K562 (cell line): ENCODE results near the gene RET. TPM values are rescaled to one million over a fixed set of nuclear protein-coding genes. Genes with fewer than 3 reads are reported as not detected.

Experiments
- ATAC-seq: fragments of 200-7000 bp; cut with Tn5 transposase; 3 replicates; pipeline ENCODE4 v1.9.1; 2020; ENCODE audit warnings: moderate library complexity
- BruUV-seq: library from RNA; stranded (reverse); fragments of 400-500 nt; replicated peaks from 2 replicates; lab custom pipeline; 2021; lab: Mats Ljungman, UMichigan
- CTCF ChIA-PET: fragments of 300-600 bp; formaldehyde crosslinking; extraction: SDS; loops from one replicate; lab custom pipeline; 2021; ENCODE audit warnings: low intra/inter-chr PET ratio; lab: Yijun Ruan, JAX
- POLR2A ChIA-PET: fragments of 300-600, 350-650 bp; sonication (Branson Sonifier 250); formaldehyde crosslinking; extraction: SDS; loops from one replicate; lab custom pipeline; 2021; ENCODE audit warnings: antibody characterized with exemption, inconsistent platforms; lab: Yijun Ruan, JAX
- DNase-seq, 4 experiments: peaks; one replicate each; pipeline versions ENCODE4 v3.0.0 to v3.0.0-alpha.2; 2011 to 2018; ENCODE audit warnings: low spot score in 3 of 4, mixed read lengths in 3 of 4; ENCODE audit errors: extremely low read depth in 1 of 4
- FAIRE-seq: peaks from 2 replicates; lab custom pipeline; 2011; peaks lifted over from hg19 to GRCh38; lab: Jason Lieb, UNC
- H2AFZ ChIP-seq: 2 replicates; pipeline ENCODE4 v1.6.0; 2011; ENCODE audit warnings: low read depth, low read length, control low read depth, inconsistent platforms
- H3K27ac ChIP-seq: fragments of 200-600 bp; 3 replicates; pipeline ENCODE4 v1.8.0; 2011; ENCODE audit warnings: low read depth, mild to moderate bottlenecking, control low read depth, inconsistent platforms, low read length, moderate library complexity, mixed read lengths; ENCODE audit errors: extremely low read depth
- H3K27me3 ChIP-seq, 2 experiments: fragments of 300-600 bp in 1 of 2; 2 replicates in 1 of 2; 3 replicates in 1 of 2; pipeline versions ENCODE4 v1.6.0 to v1.8.0; 2011; ENCODE audit warnings: inconsistent platforms in 2 of 2, low read length in 2 of 2, mild to moderate bottlenecking in 1 of 2, mixed read lengths in 1 of 2, moderate library complexity in 1 of 2; ENCODE audit not compliant: control insufficient read depth in 2 of 2, insufficient read depth in 2 of 2
- H3K36me3 ChIP-seq: fragments of 300-600 bp; 3 replicates; pipeline ENCODE4 v1.8.0; 2011; ENCODE audit warnings: mild to moderate bottlenecking, low read length, inconsistent platforms; ENCODE audit not compliant: control insufficient read depth, insufficient read depth
- H3K4me1 ChIP-seq, 2 experiments: fragments of 200-600 bp in 1 of 2; replicated peaks in 1 of 2; 2 replicates in 1 of 2; 3 replicates in 1 of 2; pipeline versions ENCODE4 v1.5.1 to v1.8.0; 2011; ENCODE audit warnings: inconsistent platforms in 2 of 2, low read length in 2 of 2, mild to moderate bottlenecking in 1 of 2, mixed read lengths in 1 of 2, moderate library complexity in 1 of 2; ENCODE audit not compliant: control insufficient read depth in 2 of 2, insufficient read depth in 2 of 2
- H3K4me2 ChIP-seq: 2 replicates; pipeline ENCODE4 v1.6.1; 2011; ENCODE audit warnings: low read length, control low read depth, inconsistent platforms, mixed read lengths; ENCODE audit not compliant: insufficient read depth
- H3K4me3 ChIP-seq: fragments of 200-600 bp; sonication (generic), shearing (Covaris generic); 2 replicates; pipeline ENCODE4 v1.5.1; 2016; ENCODE audit warnings: control low read depth, inconsistent platforms
- H3K79me2 ChIP-seq: fragments of 200-600 bp; 3 replicates; pipeline ENCODE4 v1.8.0; 2011; ENCODE audit warnings: low read length, inconsistent platforms; ENCODE audit not compliant: control insufficient read depth, insufficient read depth
- H3K9ac ChIP-seq, 2 experiments: 2 replicates each; pipeline versions ENCODE4 v1.6.0 to v1.6.1; 2011; ENCODE audit warnings: low read depth in 2 of 2, low read length in 2 of 2, control low read depth in 1 of 2, inconsistent platforms in 1 of 2, mild to moderate bottlenecking in 1 of 2, mixed read lengths in 1 of 2; ENCODE audit not compliant: insufficient read depth in 1 of 2
- H3K9me1 ChIP-seq: one replicate; pipeline ENCODE4 v1.6.0; 2011; ENCODE audit warnings: inconsistent platforms, mild to moderate bottlenecking, low read length, moderate library complexity; ENCODE audit not compliant: control insufficient read depth, insufficient read depth
- H3K9me3 ChIP-seq: replicated peaks from 2 replicates; pipeline ENCODE4 v1.5.1; 2011; ENCODE audit warnings: low read depth, low read length, inconsistent platforms; ENCODE audit not compliant: control insufficient read depth, insufficient read depth
- H4K20me1 ChIP-seq: replicated peaks from 2 replicates; pipeline ENCODE4 v1.6.1; 2011; ENCODE audit warnings: low read length, inconsistent platforms, mixed read lengths; ENCODE audit not compliant: control insufficient read depth, insufficient read depth
- COPS2 ChIP-seq: fragments of 450-650 bp; conservative IDR thresholded peaks from 2 replicates; pipeline ENCODE4 v1.6.1; 2016; ENCODE audit warnings: mild to moderate bottlenecking, moderate library complexity
- DACH1 ChIP-seq: fragments of 450-650 bp; IDR thresholded peaks from 2 replicates; pipeline ENCODE4 v1.6.1; 2018; ENCODE audit not compliant: partially characterized antibody
- ESRRA ChIP-seq: fragments of 450-650 bp; IDR thresholded peaks from 2 replicates; pipeline ENCODE4 v1.6.1; 2014; ENCODE audit warnings: low read depth, mild to moderate bottlenecking, moderate library complexity, borderline replicate concordance
- HMG20A ChIP-seq: fragments of 450-650 bp; formaldehyde crosslinking; conservative IDR thresholded peaks from 2 replicates; pipeline ENCODE4 v1.4.0; 2020; ENCODE audit warnings: mild to moderate bottlenecking, mixed read lengths
- LEF1 ChIP-seq: fragments of 450-650 bp; IDR thresholded peaks from 2 replicates; pipeline ENCODE4 v1.6.1; 2016; ENCODE audit warnings: mild to moderate bottlenecking
- RFX5 ChIP-seq: IDR thresholded peaks from 2 replicates; pipeline ENCODE4 v1.6.1; 2011; ENCODE audit warnings: low read depth, mild to moderate bottlenecking, improper control_type of control experiment, low read length
- SREBF1 ChIP-seq: fragments of 150-350 bp; IDR thresholded peaks from 2 replicates; pipeline ENCODE4 v1.6.1; 2014; ENCODE audit warnings: antibody characterized with exemption, low read depth, low read length, borderline replicate concordance
- YY1 ChIP-seq, 3 experiments: IDR thresholded peaks; 2 replicates each; pipeline ENCODE4 v1.6.1; 2011; ENCODE audit warnings: low read length in 2 of 3, mild to moderate bottlenecking in 2 of 3, moderate library complexity in 2 of 3, borderline replicate concordance in 1 of 3, control low read depth in 1 of 3, low read depth in 1 of 3; ENCODE audit not compliant: insufficient read depth in 3 of 3, insufficient replicate concordance in 2 of 3, control insufficient read depth in 1 of 3, insufficient read length in 1 of 3; ENCODE audit errors: extremely low read depth in 1 of 3
- ZNF282 ChIP-seq: sonication (generic); formaldehyde crosslinking; IDR thresholded peaks from 2 replicates; pipeline ENCODE4 v1.8.1; 2023; ENCODE audit warnings: missing genetic modification reagents
- WGBS: fragments of 100-300 bp; shearing (Covaris generic); methylation state at CpG from one replicate; pipeline ENCODE4 v1.1.6; 2016; ENCODE audit warnings: low coverage, mixed read lengths; ENCODE audit not compliant: insufficient coverage; ENCODE audit errors: missing lambda C conversion rate; 5-methylcytosine and 5-hydroxymethylcytosine counted together
- in situ Hi-C: fragments of 300-500 bp; cut with MboI; formaldehyde crosslinking; loops from 4 replicates; pipeline ENCODE4 v1.15.0; 2018; ENCODE audit warnings: inconsistent platforms, mixed read lengths
- intact Hi-C: fragments of 100-400 bp; cut with micrococcal nuclease; formaldehyde crosslinking; loops from 2 replicates; pipeline ENCODE4 v1.14.2; 2022
- polyA plus RNA-seq, 8 experiments: library from polyadenylated mRNA; depleted of rRNA in 4 of 8; stranded (reverse) in 5 of 8; unstranded in 3 of 8; fragments of >200 nt; fragmentation: Nextera tagmentation in 2 of 8; fragmentation: Illumina TruSeq in 1 of 8; extraction: Ambion mirVana in 2 of 8; extraction: Trizol in 1 of 8; gene quantifications; 2 replicates each; pipeline versions ENCODE4 v1.2.1 to v1.2.3, GENCODE V29; 2011 to 2014; ENCODE audit warnings: inconsistent platforms in 1 of 8, missing spikeins in 1 of 8
- total RNA-seq, 7 experiments: library from RNA; depleted of rRNA in 6 of 7; stranded (reverse); fragments of >200 nt in 6 of 7; fragmentation: Illumina TruSeq in 2 of 7; extraction: Trizol in 2 of 7; gene quantifications; 2 replicates each; pipeline versions ENCODE4 v1.2.1 to v1.2.3, GENCODE V29; 2011 to 2021; ENCODE audit warnings: low replicate concordance in 1 of 7
- TF ChIP-seq, protein P1 (sequence below): fragments of 250-450 bp; sonication (Bioruptor Pico); IDR thresholded peaks from 2 replicates; pipeline ENCODE4 v1.8.0; 2021; ENCODE audit warnings: moderate library complexity, mild to moderate bottlenecking, inconsistent platforms
- TF ChIP-seq, protein P2 (sequence below), 2 experiments: fragments of 450-650 bp; IDR thresholded peaks; 2 replicates each; pipeline ENCODE4 v1.6.1; 2016
- TF ChIP-seq, protein P3 (sequence below): IDR thresholded peaks from 2 replicates; pipeline ENCODE4 v1.6.1; 2012; ENCODE audit warnings: low read depth, low read length, improper control_type of control experiment, borderline replicate concordance
- TF ChIP-seq, protein P4 (sequence below): fragments of 450-650 bp; IDR thresholded peaks from 2 replicates; pipeline ENCODE4 v1.6.1; 2017; ENCODE audit warnings: antibody characterized with exemption

RET gene
- total and polyA plus RNA-seq, 9 of the 15 experiments (the other 6 are each of a cell fraction or from before 2014, with no cell fraction given): 0.04 to 0.05 TPM; not detected in 7

DNA sequence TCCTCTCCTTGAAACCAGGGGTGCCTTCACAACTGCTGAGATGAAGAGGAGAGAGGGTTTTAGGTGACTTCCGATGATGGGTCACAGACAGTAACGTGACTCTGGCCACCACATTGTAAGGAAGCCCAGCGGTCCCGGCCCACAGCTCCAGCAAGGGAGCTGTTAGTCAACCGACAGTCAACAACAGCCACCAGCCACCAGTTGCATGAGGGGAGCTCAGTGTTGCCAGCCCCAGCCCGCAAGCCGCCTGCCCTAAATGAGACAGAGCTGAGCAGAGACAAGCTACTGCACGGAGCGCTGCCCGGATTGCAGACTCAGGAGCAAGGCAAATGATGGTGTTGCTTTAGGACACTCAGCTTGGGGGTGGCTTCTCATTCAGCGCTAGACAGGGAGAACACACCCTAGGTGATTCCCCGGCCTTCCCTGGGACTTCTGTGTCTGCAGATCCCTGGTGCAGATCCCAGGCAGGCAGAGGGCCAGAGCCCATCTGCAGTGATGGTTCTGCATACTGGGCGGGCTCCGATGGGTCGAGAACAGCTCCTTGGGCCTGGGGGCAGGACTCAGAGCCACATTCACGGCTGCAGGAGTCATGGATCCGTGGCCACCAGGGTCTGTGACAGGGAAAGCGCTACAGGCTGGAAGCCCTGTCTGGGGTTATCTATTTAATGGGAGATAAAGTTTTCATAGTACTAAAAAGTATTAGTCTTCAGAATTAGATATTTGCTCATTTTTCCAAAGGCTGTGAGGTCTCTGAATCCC is 14.3 kb upstream of the RET start (continued):
- TF ChIP-seq YY1 (IDR thresholded peaks at IDR 0.05; ENCODE audit: borderline replicate concordance in 1 of 3, control insufficient read depth in 1 of 3, extremely low read depth in 1 of 3, insufficient read depth in 3 of 3, insufficient read length in 1 of 3, insufficient replicate concordance in 2 of 3, low read depth in 1 of 3, low read length in 2 of 3): no peak

DNA sequence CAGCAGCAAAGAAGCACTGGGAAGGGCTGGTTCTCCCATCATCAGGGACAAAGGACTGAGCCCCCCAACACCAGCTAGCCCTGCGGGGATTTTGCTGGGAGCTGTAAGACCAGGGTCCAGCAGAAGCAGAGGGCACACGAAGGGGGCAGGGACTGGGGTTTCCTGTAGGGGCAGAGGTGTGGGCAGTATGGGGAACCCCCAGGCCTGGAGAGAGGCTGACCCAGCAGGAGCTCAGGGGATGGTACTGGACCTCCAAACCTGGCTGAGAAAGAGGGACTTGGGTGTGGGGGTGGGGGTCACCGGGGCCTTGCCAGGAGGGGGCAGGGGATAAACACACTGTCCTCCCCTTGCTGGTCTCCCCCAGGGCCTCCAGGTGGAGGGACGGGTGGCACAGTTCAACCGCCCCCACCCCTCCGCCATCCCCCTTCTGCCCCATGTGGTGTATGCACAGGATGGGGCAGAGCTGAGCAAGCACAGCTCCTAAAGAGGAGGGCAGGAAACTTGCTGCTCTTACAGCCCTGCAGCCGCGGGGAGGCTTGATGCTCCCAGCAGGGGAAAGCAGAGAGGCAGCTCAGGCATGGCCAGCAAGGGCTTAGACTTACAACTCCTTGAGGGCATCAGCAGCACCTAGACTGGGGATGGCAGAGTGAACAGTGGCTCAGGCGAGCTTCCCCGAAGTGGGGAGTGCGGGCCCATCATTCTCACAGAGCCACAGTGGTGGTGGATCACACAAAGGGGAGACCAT is 12.4 kb upstream of the RET start:
- Histone ChIP-seq H3K4me3 (no peak overlapping the region), H3K4me2 (no peak overlapping the region), H3K4me1 (peaks cover 0 to 4% of the 10 kb centered on the region in 2 experiments; a peak in 2 of 5 replicates), H2AFZ (no peak overlapping the region), H3K27ac (no peak overlapping the region), H4K20me1 (peaks cover 4% of the 10 kb centered on the region), H3K9me1 (no peaks in the 10 kb centered on the region), H3K9ac (no peak overlapping the region), H3K27me3 (peaks cover 13 to 52% of the 10 kb centered on the region in 2 experiments; a peak in 4 of 5 replicates), H3K9me3 (no peaks in the 10 kb centered on the region), H3K36me3 (no peaks in the 10 kb centered on the region), H3K79me2 (no peaks in the 10 kb centered on the region)
- WGBS: 0% methylated on average over 6 of the region's 11 CpGs
- DNase-seq (no peak), FAIRE-seq (no peak), ATAC-seq (no peak)
- in situ Hi-C loops (no loop called here), intact Hi-C loops (no loop called here)
- ChIA-PET CTCF (no interaction called here), POLR2A (no interaction called here)
- BruUV-seq: no TSS peak
- TF ChIP-seq, protein P1, sequence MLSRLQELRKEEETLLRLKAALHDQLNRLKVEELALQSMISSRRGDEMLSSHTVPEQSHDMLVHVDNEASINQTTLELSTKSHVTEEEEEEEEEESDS (CRISPR knock-in tag): no peak
- no peak for TF ChIP-seq HMG20A (CRISPR knock-in tag)
- TF ChIP-seq, protein P2, sequence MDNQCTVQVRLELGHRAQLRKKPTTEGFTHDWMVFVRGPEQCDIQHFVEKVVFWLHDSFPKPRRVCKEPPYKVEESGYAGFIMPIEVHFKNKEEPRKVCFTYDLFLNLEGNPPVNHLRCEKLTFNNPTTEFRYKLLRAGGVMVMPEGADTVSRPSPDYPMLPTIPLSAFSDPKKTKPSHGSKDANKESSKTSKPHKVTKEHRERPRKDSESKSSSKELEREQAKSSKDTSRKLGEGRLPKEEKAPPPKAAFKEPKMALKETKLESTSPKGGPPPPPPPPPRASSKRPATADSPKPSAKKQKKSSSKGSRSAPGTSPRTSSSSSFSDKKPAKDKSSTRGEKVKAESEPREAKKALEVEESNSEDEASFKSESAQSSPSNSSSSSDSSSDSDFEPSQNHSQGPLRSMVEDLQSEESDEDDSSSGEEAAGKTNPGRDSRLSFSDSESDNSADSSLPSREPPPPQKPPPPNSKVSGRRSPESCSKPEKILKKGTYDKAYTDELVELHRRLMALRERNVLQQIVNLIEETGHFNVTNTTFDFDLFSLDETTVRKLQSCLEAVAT (IDR thresholded peaks at IDR 0.05): no peak
- TF ChIP-seq ZNF282 (CRISPR knock-in tag): no peak
- TF ChIP-seq ESRRA: no peak
- no peak for TF ChIP-seq RFX5
- TF ChIP-seq, protein P3, sequence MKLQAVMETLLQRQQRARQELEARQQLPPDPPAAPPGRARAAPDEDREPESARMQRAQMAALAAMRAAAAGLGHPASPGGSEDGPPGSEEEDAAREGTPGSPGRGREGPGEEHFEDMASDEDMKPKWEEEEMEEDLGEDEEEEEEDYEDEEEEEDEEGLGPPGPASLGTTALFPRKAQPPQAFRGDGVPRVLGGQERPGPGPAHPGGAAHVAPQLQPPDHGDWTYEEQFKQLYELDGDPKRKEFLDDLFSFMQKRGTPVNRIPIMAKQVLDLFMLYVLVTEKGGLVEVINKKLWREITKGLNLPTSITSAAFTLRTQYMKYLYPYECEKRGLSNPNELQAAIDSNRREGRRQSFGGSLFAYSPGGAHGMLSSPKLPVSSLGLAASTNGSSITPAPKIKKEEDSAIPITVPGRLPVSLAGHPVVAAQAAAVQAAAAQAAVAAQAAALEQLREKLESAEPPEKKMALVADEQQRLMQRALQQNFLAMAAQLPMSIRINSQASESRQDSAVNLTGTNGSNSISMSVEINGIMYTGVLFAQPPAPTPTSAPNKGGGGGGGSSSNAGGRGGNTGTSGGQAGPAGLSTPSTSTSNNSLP: no peak
- no peak for TF ChIP-seq LEF1
- TF ChIP-seq, protein P4, sequence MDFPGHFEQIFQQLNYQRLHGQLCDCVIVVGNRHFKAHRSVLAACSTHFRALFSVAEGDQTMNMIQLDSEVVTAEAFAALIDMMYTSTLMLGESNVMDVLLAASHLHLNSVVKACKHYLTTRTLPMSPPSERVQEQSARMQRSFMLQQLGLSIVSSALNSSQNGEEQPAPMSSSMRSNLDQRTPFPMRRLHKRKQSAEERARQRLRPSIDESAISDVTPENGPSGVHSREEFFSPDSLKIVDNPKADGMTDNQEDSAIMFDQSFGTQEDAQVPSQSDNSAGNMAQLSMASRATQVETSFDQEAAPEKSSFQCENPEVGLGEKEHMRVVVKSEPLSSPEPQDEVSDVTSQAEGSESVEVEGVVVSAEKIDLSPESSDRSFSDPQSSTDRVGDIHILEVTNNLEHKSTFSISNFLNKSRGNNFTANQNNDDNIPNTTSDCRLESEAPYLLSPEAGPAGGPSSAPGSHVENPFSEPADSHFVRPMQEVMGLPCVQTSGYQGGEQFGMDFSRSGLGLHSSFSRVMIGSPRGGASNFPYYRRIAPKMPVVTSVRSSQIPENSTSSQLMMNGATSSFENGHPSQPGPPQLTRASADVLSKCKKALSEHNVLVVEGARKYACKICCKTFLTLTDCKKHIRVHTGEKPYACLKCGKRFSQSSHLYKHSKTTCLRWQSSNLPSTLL: no peak
- no peak for TF ChIP-seq SREBF1
- no peak for TF ChIP-seq DACH1
- no peak for TF ChIP-seq COPS2
